RCC 7860 (cell line): ENCODE measurements around the gene LIX1L.

Source experiments
- DNase-seq: peaks from one replicate; pipeline ENCODE4 v3.0.0-alpha.2; 2015; ENCODE audit warnings: low spot score
- FAIRE-seq: peaks from 2 replicates; lab custom pipeline; 2012; peaks lifted over from hg19 to GRCh38; lab: Jason Lieb, UNC

Gene LIX1L

DNA sequence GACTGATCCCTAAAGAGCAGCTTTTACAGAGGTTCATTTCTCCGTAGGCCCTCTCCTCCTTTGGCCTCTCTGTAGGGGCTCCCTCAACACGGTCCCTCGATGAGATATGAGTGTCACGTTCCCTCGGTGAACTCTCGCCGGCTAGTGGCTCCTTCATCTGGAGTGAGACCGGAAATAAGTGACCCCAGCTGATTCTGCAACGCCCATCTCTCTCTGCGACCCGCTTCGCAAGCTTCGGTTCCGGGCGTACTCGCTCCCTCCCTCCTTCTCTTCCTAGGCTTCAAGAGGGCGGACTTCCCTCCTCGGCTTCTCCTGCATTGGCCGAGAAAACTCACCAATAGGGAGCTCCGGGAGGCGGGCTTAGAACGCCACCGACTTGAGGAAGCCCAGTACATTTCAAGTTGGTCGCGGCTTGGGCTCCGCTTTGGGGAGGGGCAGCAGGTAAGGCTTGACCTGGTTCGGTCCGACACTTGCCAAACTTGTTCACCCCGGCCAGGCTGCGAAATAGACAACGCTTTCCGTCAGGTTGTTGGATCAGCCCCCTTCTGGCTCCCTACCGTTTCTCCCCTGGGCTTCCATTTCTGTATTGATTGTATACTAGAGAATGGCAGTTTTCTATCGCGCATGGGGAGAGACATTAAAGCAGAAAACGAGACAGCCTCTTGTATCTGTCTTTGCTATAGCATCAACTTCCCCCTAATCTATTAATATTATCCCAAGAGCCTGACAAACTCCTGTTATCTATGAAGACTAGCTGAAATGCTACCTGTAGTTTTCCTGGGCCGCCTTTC is 6.7 kb upstream of the LIX1L start, which contains the start of the genes ANKRD34A and POLR3GL:
Gene ANKRD34A (minus strand): TSS at position 248 of the 791 bp plus-strand sequence. CDS start 2,816 bp downstream, outside the sequence.
Gene POLR3GL (plus strand): TSS at position 363 of the 791 bp plus-strand sequence. CDS start 10,176 bp downstream, outside the sequence.
- FAIRE-seq, result peak; percentile 84

DNA sequence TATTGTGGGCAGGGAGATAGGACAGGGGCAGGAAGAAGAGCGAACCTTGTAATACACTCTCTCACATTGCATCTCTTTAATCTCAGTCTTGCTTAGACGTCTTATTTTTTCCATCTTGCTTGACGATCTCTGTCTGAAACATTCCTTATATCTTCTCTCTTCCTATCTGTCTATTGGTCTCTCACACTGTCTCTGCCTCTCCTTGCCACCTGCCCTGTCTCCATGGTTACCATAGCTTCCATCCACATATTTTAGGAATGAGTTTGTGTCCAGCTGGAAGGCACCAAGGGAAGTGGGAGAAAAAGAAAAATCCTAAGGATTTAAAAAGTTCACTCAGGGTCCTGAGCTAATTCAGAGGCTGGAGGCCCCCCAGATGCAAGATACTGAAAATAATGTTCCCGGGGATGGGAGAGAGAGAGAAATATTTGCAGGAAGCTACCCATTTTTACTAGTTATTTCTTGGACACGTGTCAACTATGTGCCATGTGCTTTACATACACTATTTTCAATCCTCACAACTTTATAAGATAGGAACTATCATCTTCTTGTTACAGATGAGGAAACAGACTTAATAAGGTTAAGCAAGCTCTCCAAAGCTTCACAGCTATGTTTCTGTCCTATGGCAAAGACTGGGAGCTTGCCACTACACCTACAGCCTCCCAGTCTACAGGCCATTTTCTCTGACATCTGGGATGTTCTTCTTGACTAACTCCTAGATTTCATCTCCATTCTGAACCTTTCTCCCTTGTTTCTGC is 5.6 kb upstream of the LIX1L start:
- FAIRE-seq (no peak), DNase-seq (peak; percentile 71)

More for the DNA sequence above, 6.7 kb upstream of the LIX1L start, which contains the start of the genes ANKRD34A and POLR3GL:
- peak; percentile 89 for DNase-seq

DNA sequence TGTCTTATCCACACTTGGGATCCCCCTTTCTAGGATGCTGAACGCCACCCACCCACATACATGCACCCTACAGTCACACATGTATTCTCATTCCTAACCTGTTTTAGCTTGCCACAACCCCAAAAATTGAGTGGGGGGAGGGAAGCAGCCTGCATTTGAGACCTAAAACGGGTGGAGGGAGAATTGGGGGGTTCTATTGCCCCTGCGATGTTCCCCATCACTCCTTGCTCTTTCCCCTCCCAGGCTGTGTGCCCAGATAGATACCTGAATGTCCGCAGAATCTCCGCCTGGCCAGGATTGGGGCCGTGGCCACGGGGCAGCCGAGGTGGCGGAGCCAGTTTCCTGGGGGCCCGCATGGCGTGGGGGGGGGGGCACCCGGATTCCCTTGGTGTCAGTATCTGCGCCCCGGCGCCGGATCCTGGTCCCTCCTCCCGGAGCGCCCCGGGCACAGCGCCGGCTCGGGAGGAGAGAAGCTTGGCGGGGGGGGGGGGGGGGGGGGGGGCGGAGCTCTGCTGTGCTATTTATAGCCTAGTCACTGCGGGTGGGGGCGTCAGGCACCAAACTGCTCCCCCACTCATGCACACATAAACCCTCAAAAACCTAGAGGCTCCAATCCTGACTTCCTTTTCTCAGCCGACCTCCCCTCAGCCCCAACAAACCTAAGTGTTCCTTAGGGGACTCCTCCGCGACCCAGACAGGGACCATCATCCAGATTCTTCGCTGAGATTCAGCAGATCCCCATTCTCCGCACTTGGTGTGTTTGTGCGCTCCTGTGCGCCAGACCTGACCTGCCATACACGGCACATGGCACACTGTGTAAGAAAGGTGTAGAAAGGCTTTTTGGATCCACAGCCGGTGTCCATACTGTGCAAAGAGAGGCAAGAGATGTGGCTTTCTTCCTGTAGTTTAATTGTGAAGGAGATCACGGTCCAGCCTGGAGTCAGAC is 4.6 kb upstream of the LIX1L start:
- FAIRE-seq, result no peak
- no peak for DNase-seq

DNA sequence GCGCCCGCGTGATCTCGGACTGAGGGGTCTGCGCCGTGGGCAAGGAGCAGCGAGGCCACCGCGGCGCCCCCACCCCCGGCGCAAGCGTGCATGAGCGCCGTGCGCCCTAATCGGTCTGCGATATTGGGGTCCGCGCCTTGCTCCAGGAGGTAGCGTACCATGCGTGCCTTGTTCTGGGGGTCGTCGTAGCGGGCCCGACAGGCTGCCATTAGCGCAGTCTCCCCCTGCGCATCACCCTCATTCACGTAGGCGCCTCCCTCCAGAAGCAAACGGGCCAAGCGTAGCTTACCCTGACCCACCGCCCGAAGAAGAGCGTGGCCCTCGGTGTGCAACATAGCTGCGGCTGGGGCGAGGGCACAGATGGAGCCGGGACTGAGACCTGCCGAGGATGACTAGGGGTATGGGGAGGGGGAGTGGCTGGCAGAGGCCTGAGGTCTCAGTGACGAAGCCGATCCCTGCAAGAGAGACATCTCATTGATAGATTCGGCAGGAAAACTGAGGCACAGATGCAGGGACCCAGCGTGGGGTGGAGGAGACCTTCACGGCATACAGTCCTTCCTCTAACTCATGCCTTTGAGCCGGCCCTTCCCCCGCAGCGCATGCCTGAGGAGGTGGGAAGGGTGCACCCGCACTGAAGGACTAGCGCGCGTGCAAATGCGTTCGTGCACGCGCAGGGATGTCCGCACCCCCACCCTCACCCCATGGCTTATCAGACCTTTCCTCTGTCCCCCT is 3.8 kb upstream of the LIX1L start:
- no peak for FAIRE-seq

DNA sequence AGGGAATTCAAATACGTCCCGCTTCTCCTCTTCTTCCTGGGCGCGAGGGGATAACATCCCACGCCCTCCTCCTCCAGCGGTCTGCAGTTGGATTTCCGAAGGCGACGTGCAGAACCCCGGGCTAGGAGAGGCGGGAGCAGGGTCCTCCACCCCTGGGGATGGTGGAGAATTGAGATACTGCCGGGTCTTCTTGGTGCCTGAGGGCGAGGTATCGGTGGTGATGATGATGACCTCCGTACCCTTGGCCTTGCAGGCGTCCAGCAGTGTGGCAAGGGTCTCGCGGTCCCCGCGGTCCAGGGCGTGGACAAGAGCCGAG is 3.2 kb upstream of the LIX1L start:
- no peak for FAIRE-seq

More for the DNA sequence above, 3.8 kb upstream of the LIX1L start:
- DNase-seq, result no peak

DNA sequence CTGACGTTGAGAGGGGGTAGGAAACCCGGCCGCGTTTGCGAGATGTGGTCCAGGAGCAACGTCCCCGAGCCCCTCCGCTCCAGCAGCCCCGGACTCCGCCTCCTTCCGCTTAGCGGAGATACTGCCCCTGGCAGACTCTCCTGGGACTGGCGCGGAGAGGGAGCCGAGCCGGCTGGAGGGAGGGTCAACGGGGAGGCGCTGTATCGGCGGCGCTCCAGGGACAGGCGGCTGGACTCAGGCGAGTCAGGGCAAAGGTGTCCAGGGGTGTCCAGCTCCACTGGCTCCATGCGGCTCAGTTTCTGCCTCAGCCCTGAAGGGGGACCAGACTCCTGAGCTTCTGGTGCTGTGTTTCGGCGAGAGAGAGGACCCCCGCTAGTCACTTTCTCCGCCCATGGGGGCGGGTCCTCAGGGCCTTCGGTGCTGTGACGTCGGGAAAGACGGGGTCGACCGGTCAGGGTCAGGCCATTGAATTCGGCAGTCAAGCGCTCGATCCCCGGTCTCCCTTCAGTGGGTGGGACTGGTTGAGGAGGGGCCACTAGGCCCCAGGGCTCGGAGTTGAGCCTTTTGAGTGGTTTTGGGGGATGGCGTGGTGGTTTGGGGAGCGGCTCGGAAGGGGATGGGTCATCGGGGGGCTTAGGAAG is 2.8 kb upstream of the LIX1L start:
- no peak for FAIRE-seq

More for the DNA sequence above, 3.2 kb upstream of the LIX1L start:
- no peak for DNase-seq

DNA sequence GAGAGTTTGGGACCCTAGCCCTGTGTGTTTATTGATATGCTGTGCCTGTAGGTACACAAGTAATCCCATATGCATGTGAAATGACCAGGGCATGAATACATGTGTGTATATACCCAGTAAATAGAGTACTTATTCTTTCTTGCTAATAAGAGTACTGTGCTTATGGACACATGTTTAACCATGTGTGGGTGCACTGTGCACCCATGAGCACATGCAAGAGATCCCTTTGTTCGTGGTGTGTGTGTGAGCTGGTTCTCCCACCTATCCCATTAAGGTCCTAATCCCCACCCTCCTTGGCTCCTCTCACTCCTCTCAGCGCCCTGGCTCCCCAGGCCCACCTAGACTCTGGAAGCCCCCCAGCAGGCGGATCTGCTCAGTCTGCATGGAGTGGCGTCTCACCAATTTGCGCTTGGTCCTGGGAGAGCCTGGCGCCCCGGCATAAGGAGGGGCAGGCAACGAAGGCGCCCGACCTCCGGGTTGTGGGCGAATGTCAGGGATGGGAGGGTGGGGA is 2.2 kb upstream of the LIX1L start:
- no peak for FAIRE-seq
- DNase-seq, result no peak

More for the DNA sequence above, 2.8 kb upstream of the LIX1L start:
- DNase-seq, result no peak

DNA sequence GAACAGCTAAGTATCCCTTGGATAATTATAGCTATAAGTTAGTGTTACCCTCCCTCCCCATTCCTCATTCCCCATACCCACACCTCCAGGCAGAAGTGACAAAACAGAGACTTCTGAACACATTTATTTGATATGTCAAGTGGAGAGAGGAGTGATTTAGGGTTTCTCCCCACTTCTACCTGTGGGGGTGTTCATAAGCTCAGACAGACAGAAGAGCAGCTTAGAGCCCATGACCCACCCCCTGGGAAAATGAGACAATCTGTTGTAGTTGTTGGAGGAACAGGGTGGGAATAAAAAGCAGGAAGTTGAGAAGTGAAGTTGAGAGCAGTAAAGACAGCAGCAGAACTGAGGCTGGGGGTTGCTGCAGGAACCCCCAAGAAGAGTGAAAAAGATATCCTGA is 1.5 kb upstream of the LIX1L start:
- DNase-seq (no peak), FAIRE-seq (no peak)

DNA sequence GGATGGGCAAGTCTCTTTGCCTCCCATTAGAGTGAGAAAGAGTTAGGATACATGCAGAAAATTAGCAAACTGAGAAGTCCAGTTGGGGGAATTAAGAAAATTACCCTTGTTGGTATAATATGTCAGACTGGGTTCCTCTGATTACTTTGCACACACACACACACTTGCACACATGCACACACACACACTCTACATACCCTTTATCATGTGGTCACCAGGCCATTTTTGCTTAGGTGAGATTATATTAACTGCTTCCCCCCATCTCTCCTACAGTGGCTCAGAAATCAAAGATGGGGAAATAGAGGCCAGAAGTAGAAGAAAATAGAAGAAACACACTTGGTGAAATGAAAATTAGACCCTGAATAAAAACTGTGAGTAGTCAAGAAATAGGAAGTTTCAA is 917 bp upstream of the LIX1L start:
- DNase-seq (no peak), FAIRE-seq (no peak)

DNA sequence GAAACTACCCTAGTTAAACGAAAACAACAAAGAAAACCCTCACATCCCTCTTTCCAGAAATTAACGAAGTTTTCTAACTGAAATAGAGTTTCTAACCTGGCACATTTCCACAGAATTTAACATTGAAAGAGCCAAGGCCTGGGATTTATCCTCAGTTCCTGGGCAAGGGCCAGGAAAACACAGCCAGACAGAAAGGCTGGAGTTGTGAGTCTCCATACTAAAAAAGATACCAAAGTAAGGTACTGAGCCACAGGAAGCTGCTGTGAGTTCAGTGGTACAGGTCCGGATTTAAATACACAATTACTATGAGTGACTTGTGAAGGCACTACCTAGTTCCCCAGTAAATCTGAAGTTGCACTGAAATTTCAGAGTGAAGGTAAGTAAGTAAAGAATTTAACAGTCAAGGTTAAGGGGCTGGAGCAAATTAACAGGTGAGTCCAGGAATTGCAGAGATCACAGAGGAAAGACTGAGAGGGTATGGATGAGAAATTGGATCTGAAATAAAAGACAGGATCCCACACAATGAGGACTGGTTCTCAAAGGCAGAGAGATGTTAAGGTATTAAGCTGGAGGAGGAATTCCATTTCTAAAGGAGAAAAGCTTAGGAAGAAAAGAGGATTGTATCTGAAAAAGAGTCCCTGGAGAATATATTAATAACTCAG is 905 bp downstream of the LIX1L start:
- no peak for DNase-seq
- FAIRE-seq, result no peak

DNA sequence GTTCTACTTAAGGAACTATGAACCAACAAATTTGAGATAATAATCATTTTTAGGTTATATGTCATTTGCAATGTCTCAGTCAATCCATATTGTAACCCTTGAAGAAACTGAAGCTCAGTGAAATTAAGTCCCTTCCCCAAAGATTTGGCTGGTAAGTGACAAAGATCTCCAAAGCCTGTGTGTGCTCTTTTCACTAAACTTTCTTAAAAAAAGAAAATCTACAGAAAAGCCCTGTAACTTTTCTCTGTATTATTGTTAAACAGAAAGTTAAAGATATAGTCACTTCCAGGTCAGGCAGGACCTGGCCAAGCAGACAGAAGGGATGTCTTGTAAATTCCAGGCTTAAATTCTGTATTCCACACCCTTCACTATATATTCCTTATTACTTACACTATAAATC is 1.5 kb downstream of the LIX1L start:
- DNase-seq (no peak), FAIRE-seq (no peak)

DNA sequence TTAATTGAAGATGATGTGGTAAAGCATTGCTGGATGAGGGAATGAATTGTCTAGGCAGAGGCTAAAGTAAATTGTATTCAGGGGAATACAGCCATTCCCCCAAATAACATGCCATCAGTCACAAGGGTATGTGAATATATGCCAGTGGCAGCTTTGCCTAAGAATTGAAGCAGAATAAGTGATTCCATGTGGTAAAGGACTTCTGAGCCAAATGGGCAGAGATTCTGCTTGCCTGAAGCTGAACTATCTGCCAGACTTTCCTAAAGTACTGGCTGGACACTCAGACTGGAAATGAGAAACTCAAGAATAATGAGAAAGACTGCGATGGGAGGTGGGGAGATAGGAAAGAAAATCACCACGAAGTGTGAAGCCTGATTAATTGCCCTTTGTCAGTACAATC is 2.4 kb downstream of the LIX1L start:
- FAIRE-seq, result no peak
- no peak for DNase-seq

DNA sequence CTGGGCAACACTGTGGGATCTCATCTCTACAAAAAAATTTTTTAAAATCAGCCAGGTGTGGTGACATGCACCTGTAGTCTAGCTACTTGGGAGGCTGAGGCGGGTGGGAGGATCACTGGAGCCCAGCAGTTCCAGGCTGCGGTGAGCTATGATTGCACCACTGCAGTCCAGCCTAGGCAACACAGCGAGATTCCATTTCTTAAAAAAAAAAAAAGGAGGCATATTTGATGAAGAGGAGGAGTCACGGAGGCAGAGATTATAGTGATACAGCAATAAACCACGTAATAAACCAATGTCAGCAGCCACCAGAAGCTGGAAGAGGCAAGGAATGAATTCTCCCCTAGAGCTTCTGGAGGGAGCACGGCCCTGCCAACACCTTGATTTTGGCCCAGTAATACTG is 4.0 kb downstream of the LIX1L start:
- no peak for FAIRE-seq
- DNase-seq, result no peak

DNA sequence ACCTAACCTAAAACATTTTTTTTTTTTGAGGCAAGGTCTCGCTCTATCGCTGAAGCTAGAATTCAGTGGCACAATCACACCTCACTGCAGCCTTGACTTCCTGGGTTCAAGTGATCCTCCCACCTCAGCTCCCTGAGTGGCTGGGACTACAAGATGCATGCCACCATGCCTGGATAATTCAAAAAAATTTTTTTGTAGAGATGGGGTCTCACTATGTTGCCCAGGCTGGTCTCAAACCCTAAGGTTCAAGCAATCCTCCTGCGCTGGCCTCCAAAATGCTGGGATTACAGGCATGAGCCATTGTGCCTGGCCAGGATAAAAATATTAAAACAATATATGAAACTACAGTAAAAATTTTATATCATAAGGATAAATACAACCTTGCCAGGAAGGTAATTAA is 4.9 kb downstream of the LIX1L start:
- DNase-seq, result no peak
- FAIRE-seq, result no peak

DNA sequence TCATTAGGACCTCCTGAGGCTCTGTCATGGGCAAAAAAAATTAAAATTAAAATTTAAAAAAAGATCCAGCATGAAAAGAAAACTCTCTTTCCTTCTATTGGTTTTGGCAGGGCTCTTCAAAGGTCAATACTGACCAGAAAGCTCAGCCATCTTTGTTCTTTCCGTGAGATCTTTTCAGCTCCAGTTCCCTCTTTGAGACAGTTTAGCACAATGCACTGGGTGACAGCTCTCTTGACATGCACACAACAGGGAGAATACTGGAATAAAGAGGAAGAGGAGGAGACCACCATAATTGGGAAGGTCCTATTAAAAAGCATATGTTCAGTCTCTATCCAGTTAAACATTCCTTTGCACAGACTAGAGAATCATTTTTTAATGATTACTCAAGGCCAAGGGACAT is 6.3 kb downstream of the LIX1L start:
- no peak for DNase-seq
- no peak for FAIRE-seq

DNA sequence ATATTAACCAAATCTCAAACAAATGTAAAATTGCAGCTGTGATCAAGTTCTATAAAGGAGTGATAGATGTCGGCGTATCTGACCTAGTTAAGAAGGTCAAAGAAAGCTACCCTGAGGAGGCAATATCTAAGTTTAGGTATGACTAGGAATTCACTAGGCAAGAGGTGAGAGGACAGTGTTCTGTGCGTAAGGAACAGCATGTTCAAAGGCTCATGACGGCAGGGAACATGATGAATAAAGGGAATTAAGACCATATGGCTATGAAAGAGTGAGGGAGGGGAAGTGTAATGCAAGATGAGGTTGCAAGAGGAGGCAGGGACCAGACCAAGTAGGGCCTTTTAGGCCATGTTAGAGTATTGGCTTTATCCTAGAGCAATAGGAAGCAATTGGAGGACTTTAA is 8.6 kb downstream of the LIX1L start:
- FAIRE-seq, result no peak
- DNase-seq, result no peak

DNA sequence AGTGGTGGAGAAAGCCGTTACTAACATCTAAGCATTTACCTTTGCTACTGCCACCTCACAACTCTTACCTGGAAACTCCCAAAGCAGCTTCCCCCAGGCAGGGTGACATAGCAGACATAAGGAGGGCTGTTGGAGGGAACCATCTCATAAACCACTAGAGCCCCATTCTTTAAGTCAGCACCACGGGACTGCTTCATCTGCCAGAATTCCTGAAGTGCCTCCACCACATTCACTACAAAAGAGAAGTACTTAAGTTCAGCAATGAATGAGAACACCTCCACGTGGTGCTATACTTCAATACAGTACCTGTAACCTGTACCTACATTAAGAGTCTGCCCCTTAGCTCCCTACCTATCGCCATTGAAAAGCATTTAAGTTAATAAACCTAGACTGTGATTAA is 10.3 kb downstream of the LIX1L start:
- FAIRE-seq (no peak), DNase-seq (no peak)

DNA sequence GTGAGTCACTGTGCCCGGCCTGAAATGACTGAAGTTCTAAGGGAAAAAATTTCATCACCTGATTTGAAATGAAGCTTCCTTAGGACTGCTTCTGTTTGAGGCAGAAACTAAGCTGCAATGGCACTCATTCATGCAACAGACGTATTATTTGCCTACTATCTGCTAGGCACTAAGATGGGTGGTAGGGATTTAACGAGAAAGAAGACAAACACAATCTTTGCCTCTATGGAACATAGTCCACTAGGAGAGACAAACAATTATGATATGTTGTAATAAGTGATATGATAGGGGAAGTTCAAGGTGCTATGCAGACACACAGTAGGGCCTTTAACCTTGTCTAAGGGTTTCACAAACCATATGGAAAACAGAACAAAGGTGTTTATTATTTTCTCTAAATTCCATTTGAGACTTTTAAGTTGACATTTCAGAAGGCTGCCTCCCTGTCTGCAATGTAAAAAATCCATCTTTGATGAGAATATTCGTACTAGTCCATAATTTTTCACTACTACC is 11.3 kb downstream of the LIX1L start:
- DNase-seq (no peak), FAIRE-seq (no peak)

DNA sequence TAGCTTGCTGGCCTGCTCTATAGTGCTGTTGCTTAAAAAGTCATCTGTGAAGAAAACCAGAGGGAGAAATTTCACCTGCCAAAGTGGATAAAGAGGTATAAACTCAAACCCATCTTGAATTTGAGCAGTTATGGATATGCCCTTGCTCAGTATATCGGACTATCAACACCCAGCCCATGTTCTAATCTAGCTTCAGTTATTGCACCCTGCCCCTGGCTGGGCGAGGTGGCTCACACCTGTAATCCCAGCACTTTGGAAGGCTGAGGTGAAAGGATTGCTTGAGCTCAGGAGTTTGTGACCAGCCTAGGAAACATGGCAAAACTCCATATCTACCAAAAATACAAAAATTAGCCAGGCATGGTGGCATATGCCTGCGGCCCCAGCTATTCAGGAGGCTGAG is 13.3 kb downstream of the LIX1L start:
- no peak for FAIRE-seq
- no peak for DNase-seq
